GM21360 (cell line): ENCODE measurements around the gene GRIP2.

ENCODE experiments used
- ATAC-seq: cut with Tn5 transposase; IDR thresholded peaks from one replicate; pipeline ENCODE4 v1.9.1; 2021; ENCODE audit warnings: mild to moderate bottlenecking, moderate library complexity; ENCODE audit not compliant: unreplicated experiment

GRIP2 gene

GRCh38 chr3:14471690-14472089 is 68.5 kb downstream of the GRIP2 start:
- no peak for ATAC-seq

GRCh38 chr3:14471016-14471415 is 69.1 kb downstream of the GRIP2 start:
- ATAC-seq = no peak

- no peak for ATAC-seq
Measured at GRCh38 chr3:14470461-14470860, 69.7 kb downstream of the GRIP2 start.

- ATAC-seq = no peak
Measured at GRCh38 chr3:14468621-14468981, 71.5 kb downstream of the GRIP2 start.

- ATAC-seq = no peak
Measured at GRCh38 chr3:14467814-14468620, 72.1 kb downstream of the GRIP2 start.

- ATAC-seq = no peak
Measured at GRCh38 chr3:14466179-14466903, 73.8 kb downstream of the GRIP2 start.

GRCh38 chr3:14465425-14465824 is 74.7 kb downstream of the GRIP2 start:
- no peak for ATAC-seq

- no peak for ATAC-seq
Measured at GRCh38 chr3:14464521-14464920, 75.6 kb downstream of the GRIP2 start.

GRCh38 chr3:14464141-14464465 is 76.0 kb downstream of the GRIP2 start:
- no peak for ATAC-seq

- no peak for ATAC-seq
Measured at GRCh38 chr3:14463330-14464140, 76.6 kb downstream of the GRIP2 start.

GRCh38 chr3:14462738-14463137 is 77.4 kb downstream of the GRIP2 start:
- ATAC-seq = no peak

- ATAC-seq = no peak
Measured at GRCh38 chr3:14461748-14462324, 78.3 kb downstream of the GRIP2 start.

- no peak for ATAC-seq
Measured at GRCh38 chr3:14461006-14461747, 79.0 kb downstream of the GRIP2 start.

GRCh38 chr3:14460342-14461005 is 79.7 kb downstream of the GRIP2 start:
- no peak for ATAC-seq

- no peak for ATAC-seq
Measured at GRCh38 chr3:14459787-14460186, 80.4 kb downstream of the GRIP2 start.

GRCh38 chr3:14459384-14459783 is 80.8 kb downstream of the GRIP2 start:
- no peak for ATAC-seq

- no peak for ATAC-seq
Measured at GRCh38 chr3:14458434-14459275, 81.5 kb downstream of the GRIP2 start.

- ATAC-seq = no peak
Measured at GRCh38 chr3:14457999-14458398, 82.1 kb downstream of the GRIP2 start.

- no peak for ATAC-seq
Measured at GRCh38 chr3:14457481-14457880, 82.7 kb downstream of the GRIP2 start.
